Measurements from ENCODE around the gene ADORA2A. TPM values are rescaled to one million over a fixed set of nuclear protein-coding genes. Genes with fewer than 3 reads are reported as not detected.

The ADORA2A gene
- total RNA-seq, 1 donor from 2014 or later = 10.4 TPM

DNA sequence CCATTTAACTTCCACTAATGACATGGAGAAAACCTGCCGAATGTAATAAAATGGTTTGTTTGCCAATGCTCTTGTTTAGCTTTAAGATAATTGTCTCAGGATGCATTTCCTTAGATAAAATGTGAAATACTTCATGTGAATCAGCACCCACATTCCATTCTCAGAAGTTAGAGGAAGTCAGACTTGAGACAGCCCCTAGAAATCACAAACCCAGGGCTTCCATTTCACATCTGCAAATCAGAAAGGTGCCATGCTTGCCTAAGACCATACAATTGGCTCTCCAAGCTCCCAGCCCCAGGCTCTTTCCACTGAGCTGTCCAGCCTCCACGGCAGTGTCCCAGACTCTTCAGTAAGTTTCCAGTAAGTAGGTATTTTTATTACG, 35.6 kb upstream of the ADORA2A start:
- no peak overlapping the region for H3K9ac ChIP-seq (ENCODE audit: low read depth in 1 of 3, low read length in 3 of 3)
- no peaks in the 10 kb centered on the region for H3K27me3 ChIP-seq (ENCODE audit: control insufficient read depth in 3 of 3, insufficient read depth in 3 of 3, low read length in 3 of 3)
- peak overlapping the region; percentile 23 for H3K27ac ChIP-seq (ENCODE audit: low read depth, low read length)
- no peaks in the 10 kb centered on the region for H3K9me3 ChIP-seq (ENCODE audit: control insufficient read depth in 3 of 3, low read length in 3 of 3)
- H3K4me1 ChIP-seq (ENCODE audit: control insufficient read depth in 3 of 3, insufficient read depth in 3 of 3, low read length in 3 of 3) = peaks cover 19 to 43% (median 27%) of the 10 kb centered on the region in 3 donors
- H3K36me3 ChIP-seq (ENCODE audit: control insufficient read depth in 3 of 3, insufficient read depth in 3 of 3, low read length in 3 of 3) = peaks cover 2 to 8% (median 2%) of the 10 kb centered on the region in 3 donors
- H3K4me3 ChIP-seq (ENCODE audit: low read length in 3 of 3) = no peak overlapping the region

DNA sequence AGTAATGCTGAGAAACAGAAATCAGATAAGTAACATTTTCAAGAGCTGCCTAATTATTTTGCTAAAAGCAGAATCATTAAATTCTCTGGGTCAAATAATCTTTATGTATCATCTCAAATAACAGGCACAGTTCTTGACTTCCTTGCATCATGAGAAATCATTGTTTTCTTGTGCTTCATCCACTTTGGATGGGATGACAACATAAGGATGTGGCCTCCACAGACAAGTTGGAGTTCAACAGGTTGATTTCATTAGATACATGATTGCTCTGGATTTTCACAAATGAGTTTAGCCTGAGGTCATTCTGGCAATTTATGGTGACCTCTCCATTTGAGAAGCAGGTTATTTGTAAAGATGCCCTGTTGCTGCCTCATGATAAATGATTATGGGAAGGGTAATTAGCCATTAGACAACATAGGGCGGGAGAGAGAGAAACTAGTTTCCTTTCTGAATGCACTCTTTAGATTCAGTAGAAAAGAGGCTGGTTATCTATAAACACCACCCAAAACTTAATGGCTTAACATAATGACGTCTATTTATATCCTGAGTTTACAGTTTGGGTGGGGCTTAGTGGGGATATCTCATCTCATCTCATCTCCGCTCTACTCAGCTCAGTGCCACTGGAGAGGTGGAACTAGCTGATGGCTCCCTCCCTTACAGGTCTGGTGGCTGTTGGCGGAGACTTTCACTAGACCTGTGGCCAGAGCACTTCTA, 35.0 kb upstream of the ADORA2A start:
- Histone ChIP-seq H3K4me3 (ENCODE audit: low read length in 3 of 3) (no peak overlapping the region), H3K27ac (ENCODE audit: low read depth, low read length) (no peak overlapping the region)

DNA sequence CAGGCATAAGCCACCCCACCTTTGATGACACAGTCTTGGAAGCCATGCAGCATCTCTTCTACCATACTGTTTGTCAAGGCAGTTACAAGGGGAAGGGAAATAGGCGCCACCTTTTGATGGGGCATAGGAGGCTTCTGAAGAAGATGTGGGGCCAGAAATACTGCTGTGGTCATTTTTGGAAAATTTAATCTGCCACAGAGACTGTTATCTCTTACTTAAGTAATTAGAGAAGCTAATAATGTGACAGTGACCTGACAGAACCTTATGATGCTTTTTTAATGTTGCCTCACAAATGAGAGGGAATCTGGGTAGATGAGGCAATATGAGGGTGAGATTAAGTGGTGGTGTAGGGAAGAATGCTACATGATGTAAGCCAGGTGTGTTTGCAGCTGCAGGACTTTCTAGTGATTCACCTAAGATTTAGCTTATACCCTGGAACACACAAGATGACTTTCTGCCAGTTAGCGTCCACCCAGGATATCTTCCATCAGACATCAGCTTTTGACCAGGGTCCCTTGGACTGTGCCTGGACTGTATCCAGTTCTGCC, 34.3 kb upstream of the ADORA2A start:
- peaks cover 24 to 48% (median 33%) of the 10 kb centered on the region in 3 donors for H3K4me1 ChIP-seq (ENCODE audit: control insufficient read depth in 3 of 3, insufficient read depth in 3 of 3, low read length in 3 of 3)
- no peak overlapping the region for H3K4me3 ChIP-seq (ENCODE audit: low read length in 3 of 3)
- H3K36me3 ChIP-seq (ENCODE audit: control insufficient read depth in 3 of 3, insufficient read depth in 3 of 3, low read length in 3 of 3) = peaks cover 2 to 15% (median 7%) of the 10 kb centered on the region in 3 donors
- H3K27me3 ChIP-seq (ENCODE audit: control insufficient read depth in 3 of 3, insufficient read depth in 3 of 3, low read length in 3 of 3) = no peaks in the 10 kb centered on the region
- H3K27ac ChIP-seq (ENCODE audit: low read depth, low read length) = no peak overlapping the region
- H3K9ac ChIP-seq (ENCODE audit: low read depth in 1 of 3, low read length in 3 of 3) = no peak overlapping the region
- H3K9me3 ChIP-seq (ENCODE audit: control insufficient read depth in 3 of 3, low read length in 3 of 3) = no peaks in the 10 kb centered on the region

More for the DNA sequence above, 35.0 kb upstream of the ADORA2A start:
- Histone ChIP-seq H3K27me3 (ENCODE audit: control insufficient read depth in 3 of 3, insufficient read depth in 3 of 3, low read length in 3 of 3) (no peaks in the 10 kb centered on the region), H3K9me3 (ENCODE audit: control insufficient read depth in 3 of 3, low read length in 3 of 3) (no peaks in the 10 kb centered on the region), H3K4me1 (ENCODE audit: control insufficient read depth in 3 of 3, insufficient read depth in 3 of 3, low read length in 3 of 3) (peaks cover 24 to 48% (median 33%) of the 10 kb centered on the region in 3 donors), H3K9ac (ENCODE audit: low read depth in 1 of 3, low read length in 3 of 3) (no peak overlapping the region), H3K36me3 (ENCODE audit: control insufficient read depth in 3 of 3, insufficient read depth in 3 of 3, low read length in 3 of 3) (peaks cover 2 to 13% (median 7%) of the 10 kb centered on the region in 3 donors)

DNA sequence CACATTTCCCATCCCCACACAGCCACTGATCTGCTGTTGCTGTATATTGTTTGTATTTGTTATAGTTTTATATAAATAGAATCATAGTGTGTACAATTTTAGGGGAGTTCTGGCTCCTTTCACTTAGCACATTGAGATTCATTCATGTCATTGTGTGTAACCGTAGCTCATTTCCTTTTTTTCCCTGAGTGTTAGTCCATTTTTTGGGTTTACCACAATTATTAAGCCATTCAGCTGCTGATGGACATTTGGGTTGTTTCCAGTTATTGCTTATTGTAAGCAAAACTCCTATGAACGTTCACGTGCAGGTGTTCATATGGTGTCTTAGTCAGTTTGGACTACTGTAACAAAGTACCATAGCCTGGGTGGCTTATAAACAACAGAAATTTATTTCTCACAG, 33.6 kb upstream of the ADORA2A start:
- Histone ChIP-seq H3K9ac (ENCODE audit: low read depth in 1 of 3, low read length in 3 of 3) (no peak overlapping the region), H3K27ac (ENCODE audit: low read depth, low read length) (no peak overlapping the region), H3K36me3 (ENCODE audit: control insufficient read depth in 3 of 3, insufficient read depth in 3 of 3, low read length in 3 of 3) (peaks cover 2 to 16% (median 7%) of the 10 kb centered on the region in 3 donors), H3K9me3 (ENCODE audit: control insufficient read depth in 3 of 3, low read length in 3 of 3) (no peaks in the 10 kb centered on the region), H3K4me3 (ENCODE audit: low read length in 3 of 3) (no peak overlapping the region), H3K4me1 (ENCODE audit: control insufficient read depth in 3 of 3, insufficient read depth in 3 of 3, low read length in 3 of 3) (peaks cover 24 to 48% (median 33%) of the 10 kb centered on the region in 3 donors), H3K27me3 (ENCODE audit: control insufficient read depth in 3 of 3, insufficient read depth in 3 of 3, low read length in 3 of 3) (no peaks in the 10 kb centered on the region)

DNA sequence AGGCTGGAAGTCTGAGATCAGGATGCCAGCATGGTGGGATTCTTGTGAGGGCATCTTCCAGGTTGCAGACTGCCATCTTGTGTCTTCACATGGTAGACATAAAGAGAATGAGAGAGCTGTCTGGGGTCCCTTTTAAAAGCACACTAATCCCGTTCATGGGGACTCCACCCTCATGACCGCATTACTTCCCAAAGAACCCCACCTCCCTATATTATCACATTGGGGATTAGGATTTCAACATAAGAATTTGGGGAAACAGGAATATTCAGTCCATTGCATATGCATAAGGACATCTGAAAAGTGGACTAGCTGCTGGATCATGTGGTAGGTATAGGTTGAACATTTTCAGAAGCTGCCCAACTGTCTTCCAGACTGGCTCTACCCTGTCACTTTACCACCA, 33.1 kb upstream of the ADORA2A start:
- peaks cover 24 to 45% (median 33%) of the 10 kb centered on the region in 3 donors for H3K4me1 ChIP-seq (ENCODE audit: control insufficient read depth in 3 of 3, insufficient read depth in 3 of 3, low read length in 3 of 3)
- no peak overlapping the region for H3K4me3 ChIP-seq (ENCODE audit: low read length in 3 of 3)
- H3K27ac ChIP-seq (ENCODE audit: low read depth, low read length) = no peak overlapping the region
- H3K9ac ChIP-seq (ENCODE audit: low read depth in 1 of 3, low read length in 3 of 3) = no peak overlapping the region
- H3K27me3 ChIP-seq (ENCODE audit: control insufficient read depth in 3 of 3, insufficient read depth in 3 of 3, low read length in 3 of 3) = no peaks in the 10 kb centered on the region
- peaks cover 2 to 18% (median 7%) of the 10 kb centered on the region in 3 donors for H3K36me3 ChIP-seq (ENCODE audit: control insufficient read depth in 3 of 3, insufficient read depth in 3 of 3, low read length in 3 of 3)
- no peaks in the 10 kb centered on the region for H3K9me3 ChIP-seq (ENCODE audit: control insufficient read depth in 3 of 3, low read length in 3 of 3)

DNA sequence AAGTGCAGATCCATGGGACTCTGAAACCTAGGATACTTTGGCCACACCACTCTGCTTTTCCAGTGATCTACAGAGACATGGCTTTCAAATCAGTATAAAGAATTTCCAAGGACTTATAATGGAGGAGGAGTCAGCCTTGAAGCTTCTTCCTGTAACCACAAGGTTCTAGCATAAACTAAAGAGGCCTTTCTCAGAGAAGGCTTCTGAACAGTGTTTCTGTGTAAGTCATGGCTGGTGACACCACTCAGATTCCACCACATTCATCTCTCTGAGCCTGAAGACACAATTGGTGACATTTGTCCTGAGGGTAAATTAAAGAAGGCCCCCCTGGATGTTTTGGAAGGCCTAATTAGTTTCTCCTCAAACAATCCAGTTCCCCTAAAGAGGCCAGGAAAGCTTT, 29.0 kb upstream of the ADORA2A start:
- no peak overlapping the region for H3K4me3 ChIP-seq (ENCODE audit: low read length in 3 of 3)
- no peak overlapping the region for H3K9ac ChIP-seq (ENCODE audit: low read depth in 1 of 3, low read length in 3 of 3)
- no peak overlapping the region for H3K27ac ChIP-seq (ENCODE audit: low read depth, low read length)
- no peaks in the 10 kb centered on the region for H3K27me3 ChIP-seq (ENCODE audit: control insufficient read depth in 3 of 3, insufficient read depth in 3 of 3, low read length in 3 of 3)
- peaks cover 25 to 46% (median 39%) of the 10 kb centered on the region in 3 donors for H3K4me1 ChIP-seq (ENCODE audit: control insufficient read depth in 3 of 3, insufficient read depth in 3 of 3, low read length in 3 of 3)
- peaks cover 6 to 18% (median 7%) of the 10 kb centered on the region in 3 donors for H3K36me3 ChIP-seq (ENCODE audit: control insufficient read depth in 3 of 3, insufficient read depth in 3 of 3, low read length in 3 of 3)
- H3K9me3 ChIP-seq (ENCODE audit: control insufficient read depth in 3 of 3, low read length in 3 of 3) = no peaks in the 10 kb centered on the region

DNA sequence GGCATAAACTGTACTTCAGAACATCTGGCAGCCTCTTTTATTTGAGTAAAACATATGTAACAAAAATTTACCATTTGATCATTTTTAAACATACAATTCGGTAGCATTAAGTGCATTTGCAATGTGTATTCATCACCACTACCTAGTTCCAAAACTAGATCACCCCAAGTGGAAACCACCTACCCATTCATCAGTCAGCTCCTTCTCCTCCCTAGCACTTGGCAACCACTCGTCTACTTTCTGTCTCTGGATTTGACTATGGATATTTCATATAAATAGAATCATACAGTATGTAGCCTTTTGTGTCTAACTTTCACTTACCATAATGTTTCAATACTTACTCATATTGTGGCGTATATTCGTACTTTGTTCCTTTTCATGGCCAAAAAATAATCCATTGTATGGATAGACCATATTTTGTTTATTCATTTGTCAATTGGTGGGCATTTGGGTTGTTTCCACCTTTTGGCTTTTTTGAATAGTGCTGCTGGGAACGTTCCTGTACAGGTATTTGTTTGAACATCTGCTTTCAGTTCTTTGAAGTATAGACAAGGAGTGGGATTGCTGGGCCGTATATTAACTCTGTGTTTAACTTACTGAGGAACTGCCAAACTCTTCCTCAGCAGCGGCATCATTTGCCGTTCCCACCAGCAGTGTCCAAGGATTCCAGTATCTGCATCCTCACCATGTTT, 27.2 kb upstream of the ADORA2A start:
- peaks cover 30 to 60% (median 54%) of the 10 kb centered on the region in 3 donors for H3K4me1 ChIP-seq (ENCODE audit: control insufficient read depth in 3 of 3, insufficient read depth in 3 of 3, low read length in 3 of 3)
- H3K4me3 ChIP-seq (ENCODE audit: low read length in 3 of 3) = no peak overlapping the region
- no peaks in the 10 kb centered on the region for H3K27me3 ChIP-seq (ENCODE audit: control insufficient read depth in 3 of 3, insufficient read depth in 3 of 3, low read length in 3 of 3)
- peak overlapping the region; percentile 90 for H3K27ac ChIP-seq (ENCODE audit: low read depth, low read length)
- no peak overlapping the region for H3K9ac ChIP-seq (ENCODE audit: low read depth in 1 of 3, low read length in 3 of 3)
- H3K36me3 ChIP-seq (ENCODE audit: control insufficient read depth in 3 of 3, insufficient read depth in 3 of 3, low read length in 3 of 3) = peaks cover 7 to 24% (median 7%) of the 10 kb centered on the region in 3 donors
- no peaks in the 10 kb centered on the region for H3K9me3 ChIP-seq (ENCODE audit: control insufficient read depth in 3 of 3, low read length in 3 of 3)

DNA sequence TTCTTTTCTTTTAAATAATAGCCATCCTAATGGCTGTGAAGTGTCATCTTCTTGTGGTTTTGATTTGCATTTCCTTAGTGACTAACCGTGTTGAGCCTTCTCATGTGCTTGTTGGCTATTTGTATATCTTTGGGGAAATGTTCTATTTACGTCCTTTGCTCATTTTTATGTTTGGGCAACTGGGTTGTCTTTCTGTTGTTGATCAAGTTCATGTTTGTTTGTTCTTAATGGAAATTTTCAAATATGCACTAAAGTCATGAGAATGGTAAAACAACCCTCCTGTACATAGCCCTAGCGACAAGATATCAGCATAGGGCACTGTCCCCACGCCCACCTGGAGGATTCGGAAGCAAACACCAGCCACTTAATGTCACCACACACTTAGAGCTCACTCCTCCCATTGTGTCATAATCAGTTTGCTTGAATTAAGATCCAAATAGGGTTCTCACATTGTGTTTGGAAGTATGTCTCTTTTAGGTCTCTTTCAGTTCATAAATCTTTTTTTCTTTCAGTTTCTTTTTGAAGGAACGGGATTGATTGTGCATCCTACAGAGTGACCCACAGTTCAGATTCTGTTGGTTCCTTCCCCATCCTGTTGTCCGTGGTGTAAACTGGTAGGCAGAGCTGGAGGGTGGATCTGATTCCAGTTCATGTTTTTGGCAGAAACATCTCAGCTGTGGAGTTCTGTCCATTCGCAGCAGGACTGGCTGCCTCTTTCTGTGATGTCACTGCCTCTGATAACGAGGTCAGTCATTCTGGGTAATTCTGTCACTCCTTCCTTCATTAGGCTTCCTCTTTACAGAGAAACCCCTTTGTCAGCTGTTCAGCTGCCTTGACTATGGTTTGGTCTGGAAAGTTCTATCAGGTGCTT, 26.4 kb upstream of the ADORA2A start:
- Histone ChIP-seq H3K4me3 (ENCODE audit: low read length in 3 of 3) (peak overlapping the region in 2 of 3 donors; percentile 9 to 22), H3K4me1 (ENCODE audit: control insufficient read depth in 3 of 3, insufficient read depth in 3 of 3, low read length in 3 of 3) (peaks cover 30 to 63% (median 56%) of the 10 kb centered on the region in 3 donors), H3K27ac (ENCODE audit: low read depth, low read length) (peak overlapping the region; percentile 90), H3K9ac (ENCODE audit: low read depth in 1 of 3, low read length in 3 of 3) (no peak overlapping the region), H3K27me3 (ENCODE audit: control insufficient read depth in 3 of 3, insufficient read depth in 3 of 3, low read length in 3 of 3) (no peaks in the 10 kb centered on the region), H3K36me3 (ENCODE audit: control insufficient read depth in 3 of 3, insufficient read depth in 3 of 3, low read length in 3 of 3) (peaks cover 6 to 21% (median 7%) of the 10 kb centered on the region in 3 donors), H3K9me3 (ENCODE audit: control insufficient read depth in 3 of 3, low read length in 3 of 3) (no peaks in the 10 kb centered on the region)

DNA sequence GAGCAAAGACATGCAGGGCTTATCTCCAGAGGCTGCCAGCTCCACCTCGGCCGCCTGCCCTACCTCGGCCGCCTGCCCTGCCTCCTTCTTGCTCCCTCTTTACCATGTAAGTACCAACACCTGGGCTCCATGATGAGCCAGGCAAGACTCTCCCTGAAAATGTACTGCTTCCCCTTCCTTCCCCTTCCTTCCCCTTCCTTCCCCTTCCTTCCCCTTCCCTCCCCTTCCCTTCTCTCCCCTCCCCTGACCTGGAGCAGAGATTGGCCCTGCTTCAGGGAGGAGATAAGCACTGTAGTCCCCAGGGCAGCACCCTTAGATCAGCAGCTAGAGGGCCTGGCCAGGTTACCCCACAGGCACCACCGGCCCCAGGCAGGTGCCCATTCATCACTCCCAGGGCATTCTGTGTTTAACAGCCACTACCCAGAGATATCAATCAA, 25.4 kb upstream of the ADORA2A start:
- Histone ChIP-seq H3K27ac (ENCODE audit: low read depth, low read length) (peak overlapping the region; percentile 90), H3K9ac (ENCODE audit: low read depth in 1 of 3, low read length in 3 of 3) (peak overlapping the region in 2 of 3 donors; percentile 27 to 64), H3K36me3 (ENCODE audit: control insufficient read depth in 3 of 3, insufficient read depth in 3 of 3, low read length in 3 of 3) (peaks cover 4 to 15% (median 5%) of the 10 kb centered on the region in 3 donors), H3K4me1 (ENCODE audit: control insufficient read depth in 3 of 3, insufficient read depth in 3 of 3, low read length in 3 of 3) (peaks cover 32 to 66% (median 59%) of the 10 kb centered on the region in 3 donors), H3K4me3 (ENCODE audit: low read length in 3 of 3) (peak overlapping the region; percentile 7 to 65 (median 55)), H3K27me3 (ENCODE audit: control insufficient read depth in 3 of 3, insufficient read depth in 3 of 3, low read length in 3 of 3) (no peaks in the 10 kb centered on the region), H3K9me3 (ENCODE audit: control insufficient read depth in 3 of 3, low read length in 3 of 3) (no peaks in the 10 kb centered on the region)
